Measurements from ENCODE around the gene SLC39A11. TPM values are rescaled to one million over a fixed set of nuclear protein-coding genes. Genes with fewer than 3 reads are reported as not detected.
"Not testable (repeated sequence)": the region's sequence is repeated elsewhere in the genome, so short reads cannot be mapped to it uniquely, and the experiment has no call there.

The SLC39A11 gene
- total RNA-seq, 1 donor from 2014 or later, result 4.9 TPM

DNA sequence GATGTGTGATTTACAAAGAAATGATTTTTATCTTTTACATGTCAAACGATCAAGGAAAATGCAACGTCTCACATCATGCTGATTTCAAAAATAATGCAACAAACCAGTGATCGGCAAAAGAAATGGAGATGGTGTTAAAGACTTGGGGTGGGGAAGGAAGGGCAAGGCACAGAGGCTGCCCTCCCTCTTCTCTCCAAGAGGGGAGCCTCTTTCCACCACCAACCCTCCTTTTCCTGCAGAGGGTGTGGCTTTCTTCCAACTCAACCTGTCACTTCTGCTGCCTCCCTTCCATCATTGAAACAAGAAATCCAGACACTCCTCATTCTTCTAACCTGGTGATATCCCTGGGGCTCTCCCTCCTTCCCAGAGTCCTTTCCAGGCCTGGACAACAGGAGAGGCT lies 320.8 kb downstream of the SLC39A11 start:
- intact Hi-C loops (cut with DNase I), result no loop called here
- Histone ChIP-seq H3K9me3 (peaks cover 6 to 9% of the 10 kb centered on the region in 2 donors), H3K36me3 (peaks cover 0 to 10% of the 10 kb centered on the region in 2 donors)

DNA sequence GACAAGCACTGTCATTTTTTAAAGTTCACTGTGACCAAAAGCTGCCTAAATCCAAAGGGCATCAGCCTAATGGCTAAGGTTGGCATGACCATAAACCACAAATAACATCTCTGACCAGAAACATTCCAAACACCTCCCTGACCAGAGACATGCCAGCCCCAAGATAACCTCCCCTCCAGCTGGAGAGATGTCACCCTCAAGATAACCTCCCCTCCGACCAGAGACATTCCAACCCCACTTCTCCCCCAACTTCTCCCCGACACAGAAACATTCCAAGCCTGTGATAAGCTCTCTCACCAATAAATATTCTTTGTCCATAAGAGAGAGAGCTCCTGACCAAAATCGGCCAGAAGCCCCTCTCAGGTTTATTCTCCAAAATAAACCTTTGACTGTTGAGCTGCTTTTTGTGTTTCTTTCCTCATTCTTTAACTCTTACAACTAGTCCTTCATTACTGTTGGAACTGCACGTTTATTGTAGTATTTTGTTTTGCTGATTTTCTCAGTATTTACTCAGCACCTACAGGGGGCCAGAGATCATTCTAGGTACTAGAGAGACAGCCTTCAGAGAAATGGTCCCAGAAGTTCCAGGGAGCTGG lies 325.6 kb downstream of the SLC39A11 start:
- TF ChIP-seq, protein P1, sequence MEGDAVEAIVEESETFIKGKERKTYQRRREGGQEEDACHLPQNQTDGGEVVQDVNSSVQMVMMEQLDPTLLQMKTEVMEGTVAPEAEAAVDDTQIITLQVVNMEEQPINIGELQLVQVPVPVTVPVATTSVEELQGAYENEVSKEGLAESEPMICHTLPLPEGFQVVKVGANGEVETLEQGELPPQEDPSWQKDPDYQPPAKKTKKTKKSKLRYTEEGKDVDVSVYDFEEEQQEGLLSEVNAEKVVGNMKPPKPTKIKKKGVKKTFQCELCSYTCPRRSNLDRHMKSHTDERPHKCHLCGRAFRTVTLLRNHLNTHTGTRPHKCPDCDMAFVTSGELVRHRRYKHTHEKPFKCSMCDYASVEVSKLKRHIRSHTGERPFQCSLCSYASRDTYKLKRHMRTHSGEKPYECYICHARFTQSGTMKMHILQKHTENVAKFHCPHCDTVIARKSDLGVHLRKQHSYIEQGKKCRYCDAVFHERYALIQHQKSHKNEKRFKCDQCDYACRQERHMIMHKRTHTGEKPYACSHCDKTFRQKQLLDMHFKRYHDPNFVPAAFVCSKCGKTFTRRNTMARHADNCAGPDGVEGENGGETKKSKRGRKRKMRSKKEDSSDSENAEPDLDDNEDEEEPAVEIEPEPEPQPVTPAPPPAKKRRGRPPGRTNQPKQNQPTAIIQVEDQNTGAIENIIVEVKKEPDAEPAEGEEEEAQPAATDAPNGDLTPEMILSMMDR (IDR thresholded peaks at IDR 0.05), result no peak
- H3K4me1 ChIP-seq, result no peaks in the 10 kb centered on the region

More for the DNA sequence above, 320.8 kb downstream of the SLC39A11 start:
- TF ChIP-seq, protein P1 (IDR thresholded peaks at IDR 0.05), result no peak
- Histone ChIP-seq H3K27me3 (no peaks in the 10 kb centered on the region), H3K4me1 (no peaks in the 10 kb centered on the region), H3K27ac (no peak overlapping the region), H3K4me3 (no peak overlapping the region)
- no peak for DNase-seq (ENCODE audit: low spot score in 2 of 2)

DNA sequence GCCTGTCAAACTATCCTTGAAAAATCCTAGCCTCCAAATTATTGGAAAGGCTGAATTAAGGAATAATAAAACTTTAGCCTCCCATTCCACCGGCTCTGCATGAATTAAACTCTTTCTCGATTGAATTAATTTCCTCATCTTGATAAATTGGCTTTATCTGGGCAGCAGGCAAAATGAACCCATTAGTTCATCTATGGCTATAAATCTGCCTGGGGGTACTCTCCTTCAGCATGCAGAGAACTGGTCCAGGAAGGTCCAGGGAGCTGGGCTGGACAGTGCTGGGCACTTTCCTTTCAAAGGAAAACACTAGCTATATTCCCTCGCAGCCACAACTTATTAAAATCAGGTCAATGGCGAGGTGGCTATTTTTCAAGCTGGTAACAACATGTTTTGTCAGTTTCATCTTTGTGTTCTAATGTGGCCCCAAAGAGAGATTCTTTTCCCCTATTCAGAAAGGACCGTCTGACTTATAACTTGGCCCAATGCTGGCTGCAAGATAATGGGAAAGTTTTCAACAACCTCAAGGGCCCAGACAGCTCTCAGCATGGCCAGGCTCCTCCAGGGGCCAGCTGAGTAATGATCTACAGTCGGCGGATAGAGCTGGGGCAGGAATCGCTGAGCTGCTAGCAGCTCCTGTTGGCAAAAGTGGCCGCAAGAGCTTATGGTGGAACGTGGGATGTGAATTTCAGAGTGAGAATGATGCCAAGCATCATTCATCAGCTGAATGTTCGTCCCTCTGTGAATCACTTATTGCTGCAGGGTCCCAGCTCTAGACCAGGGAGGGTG lies 326.9 kb downstream of the SLC39A11 start:
- intact Hi-C loops (cut with DNase I), result no loop called here
- H3K9me3 ChIP-seq, result peaks cover 6 to 8% of the 10 kb centered on the region in 2 donors

More for the DNA sequence above, 325.6 kb downstream of the SLC39A11 start:
- Histone ChIP-seq H3K27me3 (no peaks in the 10 kb centered on the region), H3K36me3 (peaks cover 0 to 8% of the 10 kb centered on the region in 2 donors), H3K4me3 (no peak overlapping the region), H3K9me3 (peaks cover 6 to 9% of the 10 kb centered on the region in 2 donors), H3K27ac (no peak overlapping the region)
- no peak for DNase-seq (ENCODE audit: low spot score in 2 of 2)
- intact Hi-C loops (cut with DNase I), result no loop called here

DNA sequence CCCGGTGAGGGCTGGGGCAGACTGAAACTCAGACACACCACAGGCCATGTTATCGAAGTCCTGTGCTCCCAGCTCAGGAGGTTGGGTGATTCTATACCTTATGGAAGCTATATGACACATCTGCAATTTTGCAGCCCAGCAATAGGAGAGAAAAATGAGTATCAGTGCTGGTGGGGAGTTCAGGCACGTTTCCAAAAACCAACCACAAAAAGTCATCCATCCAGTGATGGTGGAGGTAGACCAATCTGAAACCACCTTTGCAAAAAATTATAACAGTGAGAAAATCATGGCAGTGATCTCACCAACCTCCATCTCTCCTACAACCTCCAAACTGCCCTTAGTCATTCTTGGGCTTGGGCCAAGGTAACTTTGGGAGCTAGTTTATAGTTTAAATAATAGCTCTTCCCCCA lies 327.9 kb downstream of the SLC39A11 start:
- Histone ChIP-seq H3K4me3 (no peak overlapping the region), H3K9me3 (peaks cover 0 to 6% of the 10 kb centered on the region in 2 donors), H3K36me3 (no peaks in the 10 kb centered on the region), H3K4me1 (no peaks in the 10 kb centered on the region), H3K27me3 (no peaks in the 10 kb centered on the region), H3K27ac (no peak overlapping the region)
- TF ChIP-seq, protein P1 (IDR thresholded peaks at IDR 0.05), result no peak
- DNase-seq (ENCODE audit: low spot score in 2 of 2), result no peak
- intact Hi-C loops (cut with DNase I), result no loop called here

More for the DNA sequence above, 326.9 kb downstream of the SLC39A11 start:
- TF ChIP-seq, protein P1 (IDR thresholded peaks at IDR 0.05), result no peak
- H3K27ac ChIP-seq, result no peak overlapping the region
- no peaks in the 10 kb centered on the region for H3K27me3 ChIP-seq
- no peak for DNase-seq (ENCODE audit: low spot score in 2 of 2)
- no peak overlapping the region for H3K4me3 ChIP-seq
- H3K36me3 ChIP-seq, result peaks cover 0 to 3% of the 10 kb centered on the region in 2 donors
- no peaks in the 10 kb centered on the region for H3K4me1 ChIP-seq

DNA sequence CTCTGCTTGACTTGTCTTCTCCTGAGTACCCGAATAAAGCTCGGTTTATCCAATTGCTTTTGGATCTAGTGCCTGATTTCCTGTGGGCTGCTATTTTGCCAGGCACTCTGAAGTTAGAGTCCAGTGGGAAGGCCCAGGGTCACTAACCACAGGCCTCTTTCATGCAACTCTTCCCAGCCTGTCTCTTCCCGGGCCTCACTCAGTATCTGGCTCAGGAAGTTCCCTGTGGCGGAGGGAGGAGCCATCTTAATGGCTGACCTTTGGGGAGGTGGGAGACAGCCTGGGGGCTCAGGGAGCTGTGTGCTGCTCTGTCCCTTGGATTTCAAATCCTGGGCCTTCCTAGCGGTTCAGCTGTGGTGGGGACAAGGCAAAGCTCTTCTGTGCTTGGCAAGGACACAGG lies 328.5 kb downstream of the SLC39A11 start:
- peaks cover 0 to 5% of the 10 kb centered on the region in 2 donors for H3K9me3 ChIP-seq
- DNase-seq (ENCODE audit: low spot score in 2 of 2), result no peak
- H3K27me3 ChIP-seq, result no peaks in the 10 kb centered on the region
- H3K36me3 ChIP-seq, result no peaks in the 10 kb centered on the region
- TF ChIP-seq, protein P1 (IDR thresholded peaks at IDR 0.05), result no peak
- intact Hi-C loops (cut with DNase I), result no loop called here
- no peak overlapping the region for H3K27ac ChIP-seq
- no peak overlapping the region for H3K4me3 ChIP-seq
- no peaks in the 10 kb centered on the region for H3K4me1 ChIP-seq

DNA sequence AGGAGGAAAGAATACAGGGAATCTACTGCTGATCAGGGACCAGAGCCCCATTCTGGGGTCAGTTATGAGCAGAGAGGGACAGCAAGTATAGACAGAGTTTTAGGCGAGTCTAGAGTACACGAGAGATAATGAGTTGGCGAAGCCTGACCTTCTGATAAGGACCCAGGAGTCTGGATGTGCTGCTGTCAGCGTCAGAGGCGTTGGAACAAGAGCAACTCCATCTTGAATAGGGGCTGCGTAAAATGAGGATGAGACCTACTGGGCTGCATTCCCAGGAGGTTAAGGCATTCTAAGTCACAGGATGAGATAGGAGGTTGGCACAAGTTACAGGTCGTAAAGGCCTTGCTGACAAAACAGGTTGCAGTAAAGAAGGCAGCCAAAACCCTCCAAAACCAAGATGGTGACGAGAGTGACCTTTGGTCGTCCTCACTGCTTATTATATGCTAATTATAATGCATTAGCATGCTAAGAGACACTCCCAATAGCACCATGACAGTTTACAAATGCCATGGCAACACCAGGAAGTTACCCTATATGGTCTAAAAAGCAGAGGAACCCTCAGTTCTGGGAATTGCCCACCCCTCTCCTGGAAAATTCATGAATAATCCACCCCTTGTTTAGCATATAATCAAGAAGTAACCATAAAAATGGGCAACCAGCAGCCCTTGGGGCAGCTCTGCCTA lies 330.5 kb downstream of the SLC39A11 start:
- H3K27ac ChIP-seq; intact Hi-C loops (cut with DNase I); H3K27me3 ChIP-seq; DNase-seq (ENCODE audit: low spot score in 2 of 2); H3K9me3 ChIP-seq; H3K36me3 ChIP-seq; H3K4me3 ChIP-seq; H3K4me1 ChIP-seq: not testable (repeated sequence)
